HG02610 (cell line): Measurements from ENCODE around the gene CDC34.

Source experiments
- ATAC-seq: cut with Tn5 transposase; IDR thresholded peaks from one replicate; pipeline ENCODE4 v1.9.1; 2021; ENCODE audit warnings: mild to moderate bottlenecking, moderate library complexity; ENCODE audit not compliant: unreplicated experiment

CDC34 gene

DNA sequence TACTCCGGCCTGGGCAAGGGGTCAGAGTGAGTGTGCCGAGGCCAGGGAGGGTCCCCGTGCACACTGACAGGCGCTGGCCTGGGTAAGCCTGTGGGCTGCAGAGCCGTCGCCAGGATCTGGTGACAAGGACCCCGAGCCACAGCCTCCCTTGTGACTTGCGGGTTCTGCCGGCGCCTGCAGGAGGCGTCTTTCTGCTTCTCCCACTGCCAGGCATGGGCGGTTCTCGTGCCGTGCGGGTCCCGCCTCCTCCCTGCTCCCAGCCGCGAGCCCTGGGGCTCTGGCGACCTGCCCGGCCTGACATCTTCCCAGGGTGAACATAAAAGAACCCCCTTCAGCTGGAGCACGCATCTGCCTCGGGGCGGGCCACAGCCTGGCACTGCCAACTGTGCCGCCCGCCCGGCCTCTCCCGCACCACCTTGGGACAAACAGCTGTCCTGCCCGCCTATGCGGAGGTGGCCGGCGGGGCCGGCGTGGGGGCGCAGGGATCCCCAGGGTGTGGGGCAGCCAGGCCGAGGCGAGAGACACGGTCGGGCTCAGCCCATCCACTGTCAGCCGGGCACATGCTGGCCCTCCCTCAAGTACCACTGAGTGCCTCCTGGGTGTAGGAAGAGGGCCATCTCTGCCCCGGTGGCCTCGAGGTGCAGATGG, 56.7 kb downstream of the CDC34 start:
- no peak for ATAC-seq

DNA sequence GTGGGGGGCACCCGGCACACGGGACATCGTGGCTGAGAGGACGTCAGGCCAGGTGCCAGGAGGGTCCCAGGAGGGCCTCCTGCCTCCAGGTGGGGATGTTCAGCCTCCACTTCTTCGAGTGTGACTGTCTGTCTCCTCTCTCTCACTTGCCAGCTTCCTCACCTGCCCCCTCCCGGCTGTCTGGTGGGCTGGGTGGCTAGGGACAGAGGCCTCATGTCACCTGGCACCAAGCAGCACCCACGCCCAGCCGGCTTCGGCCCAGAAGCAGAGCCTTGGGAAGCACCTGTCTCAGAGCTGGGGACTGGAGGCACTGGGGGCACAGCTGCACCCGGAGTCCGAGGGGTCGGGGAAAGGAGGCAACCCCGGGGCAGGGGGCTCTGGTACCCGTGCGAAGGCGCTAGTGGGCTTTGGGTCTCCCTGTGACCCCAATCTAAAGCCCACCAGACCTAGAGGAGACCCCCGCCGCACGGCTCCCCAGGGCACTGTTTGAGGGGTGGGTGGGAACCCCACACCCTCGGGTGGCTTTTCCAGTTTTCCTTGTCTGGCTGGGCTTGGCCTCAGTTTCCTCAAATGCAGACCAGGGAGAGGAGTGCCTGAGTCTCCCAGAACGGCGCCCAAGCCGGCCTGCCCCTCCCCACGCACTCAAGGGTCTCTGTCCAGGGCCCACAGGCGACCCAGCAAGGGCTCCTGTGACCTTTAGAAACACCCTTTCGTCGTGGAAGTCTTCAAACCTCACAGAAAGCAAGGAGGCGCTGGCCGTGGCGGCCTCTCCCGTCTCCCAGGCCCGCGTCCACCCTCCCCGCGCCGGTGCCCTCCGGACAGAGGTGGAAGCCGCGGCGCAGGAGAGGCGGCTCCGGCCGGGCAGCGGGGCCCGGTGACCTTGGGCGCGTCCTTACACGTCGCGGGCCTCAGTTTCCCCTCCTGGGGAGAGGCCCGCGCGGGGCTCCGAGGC, 57.5 kb downstream of the CDC34 start:
- no peak for ATAC-seq

DNA sequence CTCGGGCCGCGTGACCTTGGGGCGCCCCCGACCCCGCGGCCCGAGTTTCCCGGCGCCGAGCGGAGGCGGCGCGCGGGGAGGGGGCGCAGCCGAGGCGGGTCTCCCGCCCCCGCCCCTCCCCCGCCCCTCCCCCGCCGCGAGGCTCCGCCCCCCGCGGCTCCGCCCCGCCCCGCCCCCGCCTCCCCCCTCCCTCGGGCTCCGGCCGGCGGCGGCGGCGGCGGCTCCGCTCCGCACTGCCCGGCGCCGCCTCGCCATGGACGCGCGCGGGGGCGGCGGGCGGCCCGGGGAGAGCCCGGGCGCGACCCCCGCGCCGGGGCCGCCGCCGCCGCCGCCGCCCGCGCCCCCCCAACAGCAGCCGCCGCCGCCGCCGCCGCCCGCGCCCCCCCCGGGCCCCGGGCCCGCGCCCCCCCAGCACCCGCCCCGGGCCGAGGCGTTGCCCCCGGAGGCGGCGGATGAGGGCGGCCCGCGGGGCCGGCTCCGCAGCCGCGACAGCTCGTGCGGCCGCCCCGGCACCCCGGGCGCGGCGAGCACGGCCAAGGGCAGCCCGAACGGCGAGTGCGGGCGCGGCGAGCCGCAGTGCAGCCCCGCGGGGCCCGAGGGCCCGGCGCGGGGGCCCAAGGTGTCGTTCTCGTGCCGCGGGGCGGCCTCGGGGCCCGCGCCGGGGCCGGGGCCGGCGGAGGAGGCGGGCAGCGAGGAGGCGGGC, 58.3 kb downstream of the CDC34 start, which contains the start of gene HCN2:
Gene HCN2, plus strand, starts transcription at position 189 of the 703 bp plus-strand sequence. Its CDS starts 65 bp downstream, at position 254.
- no peak for ATAC-seq

DNA sequence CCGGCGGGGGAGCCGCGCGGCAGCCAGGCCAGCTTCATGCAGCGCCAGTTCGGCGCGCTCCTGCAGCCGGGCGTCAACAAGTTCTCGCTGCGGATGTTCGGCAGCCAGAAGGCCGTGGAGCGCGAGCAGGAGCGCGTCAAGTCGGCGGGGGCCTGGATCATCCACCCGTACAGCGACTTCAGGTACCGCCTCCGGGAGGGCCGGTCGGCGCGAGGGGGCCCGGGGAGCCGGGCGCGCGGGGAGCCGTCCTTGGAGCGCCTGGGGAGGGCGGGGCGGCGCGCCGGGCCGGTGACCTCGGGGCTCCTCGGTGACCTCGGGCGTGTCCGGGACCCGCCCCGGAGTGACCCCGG, 58.8 kb downstream of the CDC34 start:
- no peak for ATAC-seq

DNA sequence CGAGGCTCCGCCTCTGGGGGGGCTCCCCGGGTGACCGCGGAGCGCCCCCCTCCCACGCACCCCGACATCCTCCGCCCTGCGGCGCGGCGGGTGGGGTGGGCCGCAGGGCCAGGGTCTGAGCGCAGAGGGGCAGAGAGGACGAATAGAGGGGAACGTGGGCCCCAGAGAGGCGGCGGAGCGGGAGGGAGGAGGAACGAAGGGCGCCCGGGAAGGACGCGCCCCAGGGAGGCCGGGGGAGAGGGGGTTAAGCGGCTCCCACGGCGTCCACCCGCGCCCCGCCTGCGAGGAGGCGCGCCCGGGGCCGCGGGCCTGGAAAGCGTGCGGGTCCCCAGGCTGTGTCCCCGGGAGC, 59.2 kb downstream of the CDC34 start:
- no peak for ATAC-seq

DNA sequence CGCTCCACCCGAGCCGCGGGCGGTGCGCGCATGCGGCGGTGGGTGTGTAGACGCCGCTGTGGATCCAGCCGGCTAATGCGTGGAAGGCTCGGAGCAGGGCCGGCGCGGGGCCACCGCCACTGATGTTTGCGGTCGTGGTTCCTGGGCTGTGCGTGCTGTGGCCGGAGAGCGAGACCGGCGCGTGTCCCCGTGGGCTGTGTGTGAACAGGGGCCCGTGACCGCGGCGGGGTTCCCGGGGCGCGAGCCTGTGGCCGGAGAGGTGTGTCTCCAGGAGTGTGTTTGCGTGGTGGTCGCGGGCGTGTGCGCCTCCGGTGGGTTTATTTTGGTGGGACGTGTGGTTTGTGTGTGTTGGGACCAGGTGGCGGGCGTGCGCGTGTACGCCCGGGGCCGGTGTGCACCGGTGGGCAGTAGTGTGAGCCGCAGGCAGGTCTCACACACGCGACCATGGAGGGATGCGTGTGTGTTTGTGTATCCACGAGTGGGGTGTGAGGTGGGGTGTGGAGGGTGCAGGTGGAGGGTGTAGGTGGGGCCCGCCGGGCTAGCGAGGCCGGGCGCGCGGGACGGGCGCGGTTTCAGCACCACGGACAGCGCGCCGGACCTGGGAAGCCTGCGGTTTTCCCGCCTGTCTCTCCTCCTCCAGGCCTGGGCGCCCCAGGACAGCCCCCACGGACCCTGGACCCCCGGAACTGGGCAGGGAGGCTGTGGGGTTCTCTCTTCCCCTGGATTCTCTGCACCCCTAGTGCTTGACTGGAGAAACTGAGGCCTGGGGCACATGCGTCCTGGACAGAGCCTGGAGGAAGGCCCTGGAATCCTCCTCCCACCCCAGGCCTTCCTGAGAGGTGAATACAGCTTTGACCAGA, 59.8 kb downstream of the CDC34 start:
- ATAC-seq: no peak
